ENCODE results near the gene NEGR1. TPM values are rescaled to one million over a fixed set of nuclear protein-coding genes. Genes with fewer than 3 reads are reported as not detected.

Gene NEGR1
- total RNA-seq, 1 donor from 2014 or later: 1.6 TPM

DNA sequence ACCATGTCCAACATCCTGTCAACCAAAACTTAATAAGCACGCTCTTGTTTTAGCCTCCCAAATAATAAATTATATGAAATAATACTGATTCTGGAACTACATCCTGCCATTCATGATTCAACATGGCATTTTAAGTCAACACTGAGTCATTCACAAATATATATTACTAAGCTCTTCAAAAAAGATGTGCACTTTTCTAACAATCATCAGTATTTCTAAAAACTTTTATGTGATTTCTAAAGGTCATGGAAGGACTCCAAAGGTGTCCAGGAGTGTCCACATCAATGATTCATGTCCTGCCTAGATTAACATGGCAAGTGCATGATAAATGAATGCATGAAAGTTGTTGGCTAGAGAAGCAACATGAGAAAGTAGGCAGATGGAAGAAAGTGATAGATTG, 51.6 kb downstream of the NEGR1 start:
- DNase-seq (ENCODE audit: low read depth): peak; percentile 7

DNA sequence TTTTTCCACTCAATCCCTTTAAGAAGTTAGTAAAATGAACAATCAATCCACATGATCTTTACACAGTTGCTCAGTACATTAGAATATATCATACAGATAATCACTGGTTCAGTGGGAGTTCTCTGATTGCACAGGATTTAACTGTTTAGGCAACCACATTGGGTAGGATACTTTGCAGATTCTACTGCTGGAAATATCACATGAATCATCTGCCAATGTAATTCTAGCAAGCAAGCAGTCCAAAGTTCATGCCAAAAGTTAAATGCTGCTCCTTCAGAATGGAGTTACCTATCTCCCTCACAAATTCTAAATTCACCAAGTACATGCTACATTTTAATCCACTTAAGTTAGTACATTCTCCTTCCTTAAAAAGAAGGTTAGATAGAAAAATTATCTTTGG, 52.4 kb downstream of the NEGR1 start:
- peak; percentile 29 for DNase-seq (ENCODE audit: low read depth)

DNA sequence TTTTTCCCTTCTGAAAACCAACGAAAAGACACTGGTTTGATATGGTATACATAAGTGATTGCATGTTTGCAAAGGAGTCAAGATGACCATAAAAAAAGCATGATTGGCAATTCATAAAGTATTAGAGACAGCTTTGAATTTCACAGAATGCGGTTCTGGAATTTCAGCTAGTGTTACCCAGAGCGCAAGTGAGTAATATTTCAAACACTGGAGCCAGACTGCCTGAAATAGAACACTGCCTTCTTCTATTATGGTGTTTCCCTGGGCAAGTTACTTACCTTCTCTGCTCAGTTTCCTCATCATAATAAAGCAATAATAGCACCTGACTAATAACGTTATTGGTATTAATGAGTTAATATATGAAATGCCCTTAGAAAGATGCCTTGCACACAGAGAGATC, 54.7 kb downstream of the NEGR1 start:
- no peak for DNase-seq (ENCODE audit: low read depth)

DNA sequence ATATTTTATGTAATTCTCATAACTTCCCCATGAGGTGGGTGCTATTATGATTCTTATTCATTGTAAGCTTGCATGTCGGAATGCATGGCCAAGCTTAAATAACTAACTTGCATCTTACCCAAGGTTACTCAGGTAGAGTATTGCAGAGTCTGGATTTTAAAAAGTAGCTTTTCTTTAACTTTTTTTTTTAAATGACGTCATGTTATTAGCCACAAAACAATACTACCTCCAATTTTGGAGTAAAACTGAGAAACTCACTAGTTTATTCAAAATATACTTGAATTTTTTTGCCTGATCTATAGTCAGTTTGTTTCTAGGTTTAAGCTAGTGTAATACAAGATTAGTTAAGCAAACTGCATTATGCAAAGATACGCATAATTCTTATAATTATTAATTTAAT, 57.8 kb downstream of the NEGR1 start:
- no peak for DNase-seq (ENCODE audit: low read depth)

DNA sequence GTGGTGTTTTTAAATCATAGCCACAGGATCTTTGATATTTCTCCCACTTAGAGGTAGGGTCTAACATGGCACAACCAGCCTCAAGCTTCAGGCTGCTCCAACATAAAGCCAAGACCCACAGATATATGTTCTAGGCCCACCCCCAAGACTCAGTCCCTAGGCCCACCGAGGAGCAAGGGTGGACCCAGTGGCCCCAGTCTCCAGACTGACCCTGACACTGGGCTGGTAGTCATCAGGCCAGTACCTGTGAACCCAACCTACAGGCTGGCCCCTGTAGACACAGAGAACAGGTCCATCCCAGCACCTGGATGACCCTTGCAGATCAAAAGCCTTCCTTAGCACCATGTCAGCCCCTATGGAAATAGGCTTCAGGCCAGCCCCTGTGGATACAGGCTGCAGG, 60.5 kb downstream of the NEGR1 start:
- DNase-seq (ENCODE audit: low read depth): no peak

DNA sequence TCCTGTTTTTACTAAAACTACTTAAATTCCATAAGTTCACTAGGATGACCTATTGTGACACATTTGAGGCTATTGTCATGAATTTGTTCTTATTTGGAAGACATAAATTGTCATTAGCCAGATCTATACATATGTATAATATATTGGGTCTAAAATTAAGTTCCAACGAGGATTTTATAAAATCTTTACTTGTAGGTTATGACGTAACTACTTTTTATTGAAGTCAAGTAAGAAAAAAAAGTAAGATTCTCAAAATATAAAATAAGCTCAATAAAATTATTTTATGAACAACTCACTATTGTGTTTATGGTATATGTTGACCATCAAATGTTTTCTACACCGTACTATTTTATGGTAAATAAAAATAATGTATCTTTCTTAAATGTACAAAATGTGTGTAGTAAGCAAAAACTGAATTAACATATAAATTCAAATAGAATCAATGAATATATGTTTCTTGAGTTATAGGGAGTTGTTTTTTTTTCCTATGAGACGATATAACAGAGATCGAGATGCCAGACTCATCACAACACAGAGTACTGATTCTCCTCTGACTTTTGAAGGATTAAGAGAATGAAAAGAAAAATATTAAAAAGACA, 64.1 kb downstream of the NEGR1 start:
- no peak for DNase-seq (ENCODE audit: low read depth)

DNA sequence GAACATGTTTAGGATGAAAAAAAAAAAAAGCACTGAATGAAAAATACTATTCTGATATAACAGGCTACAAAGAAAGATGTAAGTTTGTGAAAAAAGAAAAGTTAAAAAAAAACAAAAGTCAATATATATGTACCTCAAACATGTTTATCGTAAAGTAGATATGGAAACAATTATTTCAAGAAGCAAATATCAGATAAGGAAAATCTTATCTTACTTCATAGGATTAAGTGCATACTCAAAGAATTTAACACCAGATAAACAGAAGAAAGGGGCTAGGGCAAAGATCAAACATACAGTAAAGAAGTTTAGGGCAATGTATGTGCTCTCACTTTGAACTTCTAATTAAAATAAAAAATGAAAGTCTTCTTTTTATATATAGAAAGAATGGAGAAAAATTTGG, 75.3 kb downstream of the NEGR1 start:
- no peak for DNase-seq (ENCODE audit: low read depth)

DNA sequence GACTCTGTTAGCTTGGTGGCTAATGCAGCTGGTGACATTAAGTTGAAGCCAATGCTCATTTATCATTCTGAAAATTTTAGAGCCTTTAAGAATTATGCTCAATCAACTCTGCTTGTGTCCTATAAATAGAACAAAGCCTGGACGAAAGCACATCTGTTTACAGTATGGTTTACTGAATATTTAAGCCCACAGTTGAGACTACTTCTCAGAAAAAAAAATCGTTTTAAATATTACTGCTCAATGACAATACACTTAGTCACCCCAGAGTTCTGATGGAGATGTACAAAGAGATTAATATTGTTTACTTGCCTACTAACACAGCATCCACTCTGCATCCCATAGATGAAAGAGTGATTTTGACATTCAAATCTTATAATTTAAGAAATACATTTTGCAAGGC, 79.6 kb downstream of the NEGR1 start:
- DNase-seq (ENCODE audit: low read depth): no peak

DNA sequence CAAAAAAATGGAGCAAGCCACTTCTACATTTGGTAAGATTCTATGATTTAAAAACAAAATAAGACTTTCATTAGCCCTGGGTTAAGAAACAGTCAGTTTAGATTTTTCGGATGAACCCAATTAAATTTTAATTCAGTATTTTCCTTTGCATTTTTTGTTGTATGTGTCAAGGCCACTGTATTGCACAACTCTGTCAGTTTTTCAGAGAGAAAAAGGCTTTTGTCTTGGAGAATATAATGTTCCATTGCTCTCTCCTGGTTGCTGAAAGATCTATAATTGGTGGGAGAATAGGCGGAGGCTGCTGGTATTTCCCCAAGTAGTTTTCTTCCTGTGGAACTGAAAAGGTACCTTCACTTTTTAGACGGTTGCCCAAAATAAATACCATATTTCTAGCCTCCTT, 84.6 kb downstream of the NEGR1 start:
- DNase-seq (ENCODE audit: low read depth): no peak

DNA sequence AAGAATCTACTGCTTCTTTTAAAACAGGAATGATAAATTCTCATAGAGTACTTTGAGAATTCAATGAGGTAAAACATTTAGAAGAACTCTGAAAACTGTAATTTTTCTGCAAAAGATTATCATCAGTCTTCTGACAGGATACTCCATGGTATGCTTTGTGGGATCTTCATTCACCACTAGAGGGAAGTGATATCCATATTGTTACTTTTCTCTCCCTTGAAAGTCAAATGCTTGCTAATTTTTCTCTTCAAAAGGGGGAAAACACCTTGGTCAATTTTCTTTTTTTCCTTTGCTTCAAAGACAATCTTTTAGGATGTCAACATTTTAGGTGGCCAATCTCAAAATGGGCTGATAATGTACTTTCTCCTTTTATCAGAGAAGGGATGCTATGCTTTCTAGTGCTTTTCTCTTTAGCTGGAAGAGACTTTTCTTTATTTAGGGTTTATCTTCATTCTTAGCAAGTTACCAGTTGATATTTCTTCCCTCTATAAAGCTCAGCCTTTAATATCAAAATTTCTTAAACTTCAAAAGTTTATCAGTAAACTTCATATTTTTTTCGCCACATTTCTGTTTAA, 95.5 kb downstream of the NEGR1 start:
- peak; percentile 38 for DNase-seq (ENCODE audit: low read depth)

DNA sequence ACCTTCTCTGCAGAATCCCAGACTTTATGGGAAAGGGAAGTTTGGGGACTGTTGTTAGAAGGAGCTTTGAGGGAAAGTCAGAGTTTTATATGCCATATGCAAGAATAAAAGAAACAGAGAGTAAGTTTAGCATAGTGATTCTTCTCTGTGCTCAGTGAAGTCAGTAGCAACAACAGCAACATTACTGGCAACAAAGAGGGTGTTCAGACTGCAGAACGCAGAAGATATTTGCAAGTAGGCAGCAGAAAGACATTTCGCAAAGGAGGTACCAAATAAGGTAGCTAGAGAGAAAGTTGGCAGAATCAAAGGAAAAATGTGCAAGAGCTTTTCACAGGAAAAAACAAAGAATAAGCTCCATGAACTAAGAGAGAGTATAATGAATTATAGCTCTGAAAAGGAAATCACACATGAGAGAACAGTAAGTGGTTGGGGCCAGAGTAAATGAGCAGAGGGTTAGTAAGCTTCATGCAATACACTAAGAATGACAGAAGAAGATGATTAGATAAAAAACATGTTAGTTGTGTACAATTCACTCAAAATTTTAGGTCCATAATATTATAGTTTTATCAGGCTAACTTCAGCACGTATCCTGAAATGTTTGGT, 98.1 kb downstream of the NEGR1 start:
- peak; percentile 44 for DNase-seq (ENCODE audit: low read depth)

DNA sequence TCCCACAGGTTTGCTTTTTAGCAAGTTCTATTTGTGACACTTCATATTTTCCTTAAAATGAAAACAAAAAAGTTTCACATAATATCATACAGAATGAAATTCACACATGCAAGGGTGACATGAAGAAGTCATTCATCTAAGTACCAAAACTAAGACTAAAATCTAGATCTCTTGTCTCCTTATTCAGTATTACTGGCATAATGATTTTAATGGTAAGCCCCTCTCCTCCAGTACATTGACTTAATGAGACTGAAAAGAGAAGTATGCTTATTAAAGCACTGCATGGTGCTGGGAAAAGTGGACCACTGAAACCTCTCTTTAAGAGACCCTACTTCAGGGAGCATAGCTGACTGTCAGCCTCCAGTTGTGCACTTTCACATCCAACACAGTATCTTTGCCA, 99.5 kb downstream of the NEGR1 start:
- no peak for DNase-seq (ENCODE audit: low read depth)

DNA sequence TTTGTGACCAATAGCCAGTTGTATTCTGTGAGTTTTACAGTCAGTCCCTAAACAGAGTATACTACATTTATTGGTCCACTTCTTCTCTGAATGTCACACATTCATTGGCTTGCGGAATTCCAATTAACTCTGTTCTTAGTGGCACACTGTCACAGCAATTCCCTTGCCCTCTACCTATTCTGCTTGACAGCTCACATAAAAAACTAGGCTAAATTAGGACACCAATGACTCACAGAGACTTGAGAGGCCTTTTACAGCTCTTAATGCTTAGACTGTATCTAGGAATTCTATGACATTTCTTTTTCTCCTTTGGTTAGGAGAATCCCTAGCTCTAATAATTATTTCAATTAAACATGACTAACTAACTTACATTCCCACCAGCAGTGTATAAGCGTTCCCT, 104.1 kb downstream of the NEGR1 start:
- peak; percentile 90 for DNase-seq (ENCODE audit: low read depth)

DNA sequence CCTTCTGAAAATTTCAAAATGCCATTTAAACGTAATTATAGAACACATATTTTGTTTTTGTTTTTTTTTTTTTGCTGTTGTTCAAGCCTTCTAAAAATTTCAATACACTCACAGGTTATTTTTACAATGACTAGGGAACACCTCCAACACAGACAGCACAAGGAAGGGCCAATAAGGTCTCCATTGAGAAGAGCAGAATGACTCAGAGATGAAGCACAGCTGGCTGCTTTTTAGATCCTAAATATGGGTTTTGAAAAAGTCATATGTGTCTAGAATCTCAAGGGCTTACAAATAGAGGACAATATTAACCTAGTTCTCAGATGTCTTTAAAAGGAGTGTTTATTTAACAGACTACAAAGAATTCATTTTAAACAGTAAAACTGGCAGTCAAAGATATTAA, 104.6 kb downstream of the NEGR1 start:
- DNase-seq (ENCODE audit: low read depth): no peak

DNA sequence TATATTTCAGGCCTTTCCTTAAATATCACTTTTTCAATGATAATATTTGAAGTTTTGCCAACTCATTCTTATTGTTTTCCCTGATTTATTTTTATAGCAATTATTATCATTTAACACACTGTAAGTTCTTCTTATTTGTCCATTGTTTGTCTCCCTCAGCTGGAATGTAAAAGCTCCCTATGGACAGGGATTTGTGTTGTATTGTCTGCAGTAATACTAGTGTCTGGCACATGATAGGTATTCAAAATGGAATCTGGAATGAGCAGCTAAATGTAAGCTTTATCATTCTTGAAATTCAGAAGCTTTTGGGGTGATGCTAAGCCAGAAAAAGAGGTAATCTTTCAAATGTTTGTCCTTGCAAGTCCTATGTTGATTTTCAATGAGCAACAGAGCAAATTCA, 112.1 kb downstream of the NEGR1 start:
- no peak for DNase-seq (ENCODE audit: low read depth)

DNA sequence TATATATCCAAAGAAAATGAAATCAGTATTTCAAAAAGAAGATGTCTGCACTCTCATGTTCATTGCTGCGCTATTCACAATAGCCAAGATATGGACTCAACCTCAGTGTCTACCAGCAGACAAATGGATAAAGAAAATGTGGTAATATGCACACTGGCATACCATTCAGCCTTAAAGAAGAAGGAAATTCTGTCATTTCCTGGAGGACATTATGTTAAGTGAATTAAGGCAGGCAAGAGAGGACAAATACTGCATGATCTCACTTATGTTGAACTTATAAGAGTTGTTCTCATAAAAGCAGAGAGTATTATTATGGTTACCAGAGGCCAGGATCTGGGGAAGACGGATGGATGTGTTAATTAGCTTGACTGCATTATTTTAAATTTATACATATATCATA, 115.9 kb downstream of the NEGR1 start:
- no peak for DNase-seq (ENCODE audit: low read depth)

DNA sequence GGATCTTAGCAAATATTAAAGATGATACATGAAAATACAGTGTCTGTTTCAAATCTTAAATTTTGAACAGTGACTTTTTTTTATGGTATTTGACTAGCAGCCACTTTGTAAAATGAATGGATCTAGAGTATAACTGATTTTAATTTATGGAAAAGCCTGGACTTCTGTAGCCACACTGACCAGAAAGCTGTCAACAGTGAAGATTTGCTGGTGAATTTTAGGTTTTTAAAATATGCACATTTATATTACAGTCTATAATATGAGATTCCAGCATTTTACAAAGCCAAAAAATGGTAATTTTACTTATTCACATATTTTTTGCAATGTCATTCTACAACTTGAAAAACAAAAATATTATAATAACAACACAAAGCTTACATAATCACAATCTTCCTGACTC, 131.8 kb downstream of the NEGR1 start:
- DNase-seq (ENCODE audit: low read depth): no peak

DNA sequence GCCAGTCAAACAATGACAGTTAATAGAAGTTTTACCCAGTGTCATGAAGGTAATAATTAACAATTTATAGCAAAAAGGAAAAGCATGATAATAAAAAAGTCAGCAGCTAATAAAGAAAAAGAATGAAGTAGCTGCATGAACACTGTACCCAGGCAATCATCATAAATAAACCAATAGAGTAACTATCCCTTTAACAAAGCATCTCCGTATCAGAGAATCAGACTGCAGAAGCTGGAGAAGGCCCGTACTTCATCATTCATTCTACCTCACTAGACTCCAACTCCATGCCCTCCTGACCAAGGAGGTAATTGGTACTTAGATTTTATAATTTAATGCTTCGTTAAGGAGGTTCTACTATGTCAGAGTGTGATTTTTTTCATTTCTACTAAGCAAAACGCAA, 140.5 kb downstream of the NEGR1 start:
- no peak for DNase-seq (ENCODE audit: low read depth)

DNA sequence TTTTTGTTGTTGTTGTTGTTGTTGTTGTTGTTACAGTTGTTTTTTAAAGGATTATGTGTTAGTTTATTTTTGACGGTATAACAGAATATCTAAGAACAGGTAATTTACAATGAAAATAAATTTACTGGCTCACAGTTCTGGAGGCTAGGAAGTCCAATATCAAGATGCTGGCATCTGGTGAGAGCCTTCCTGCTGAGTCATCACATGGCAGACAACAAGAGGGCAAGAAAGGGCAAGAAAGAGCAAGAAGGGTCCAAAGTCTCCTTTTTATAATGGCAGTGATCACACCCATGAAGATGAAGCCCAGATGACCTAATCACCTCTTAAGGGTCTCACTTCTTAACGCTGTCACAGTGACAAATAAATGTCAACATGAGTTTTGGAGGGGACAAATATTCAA, 142.1 kb downstream of the NEGR1 start:
- peak; percentile 13 for DNase-seq (ENCODE audit: low read depth)

DNA sequence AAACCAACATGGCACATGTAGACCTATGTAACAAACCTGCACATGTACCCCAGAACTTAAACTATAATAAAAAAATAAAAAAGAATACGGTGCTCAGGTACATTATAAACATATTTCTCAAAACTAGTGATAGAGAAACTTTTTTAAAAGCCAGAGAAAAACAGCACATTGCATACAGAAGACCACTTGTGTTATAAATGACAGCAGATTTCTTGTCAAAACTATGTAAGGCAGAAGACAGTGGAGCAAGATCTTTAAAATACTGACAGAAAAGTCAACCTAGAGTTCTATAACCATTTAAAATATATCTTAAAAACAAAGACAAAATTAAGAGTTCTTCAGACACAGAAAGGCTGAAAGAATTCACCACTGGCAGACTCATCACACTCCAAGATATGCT, 144.7 kb downstream of the NEGR1 start:
- peak; percentile 28 for DNase-seq (ENCODE audit: low read depth)

DNA sequence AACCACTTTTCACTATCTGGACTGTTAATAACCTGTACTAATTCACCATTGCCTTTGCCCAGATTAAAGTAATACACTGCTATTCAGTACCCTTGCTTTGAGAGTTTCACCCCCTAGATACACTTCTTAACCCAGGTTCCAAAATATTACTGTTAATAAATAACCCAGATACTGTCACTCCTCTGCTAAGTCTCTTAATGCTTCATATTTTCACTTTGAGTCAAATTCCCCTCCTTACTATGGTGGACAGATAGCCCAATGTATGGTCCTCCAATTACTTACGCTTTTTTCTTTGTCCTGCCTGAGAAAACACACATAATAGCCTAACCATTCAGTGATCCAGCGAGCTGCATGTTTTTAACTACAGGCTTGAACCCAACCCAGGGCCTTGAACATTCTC, 152.5 kb downstream of the NEGR1 start:
- DNase-seq (ENCODE audit: low read depth): no peak

DNA sequence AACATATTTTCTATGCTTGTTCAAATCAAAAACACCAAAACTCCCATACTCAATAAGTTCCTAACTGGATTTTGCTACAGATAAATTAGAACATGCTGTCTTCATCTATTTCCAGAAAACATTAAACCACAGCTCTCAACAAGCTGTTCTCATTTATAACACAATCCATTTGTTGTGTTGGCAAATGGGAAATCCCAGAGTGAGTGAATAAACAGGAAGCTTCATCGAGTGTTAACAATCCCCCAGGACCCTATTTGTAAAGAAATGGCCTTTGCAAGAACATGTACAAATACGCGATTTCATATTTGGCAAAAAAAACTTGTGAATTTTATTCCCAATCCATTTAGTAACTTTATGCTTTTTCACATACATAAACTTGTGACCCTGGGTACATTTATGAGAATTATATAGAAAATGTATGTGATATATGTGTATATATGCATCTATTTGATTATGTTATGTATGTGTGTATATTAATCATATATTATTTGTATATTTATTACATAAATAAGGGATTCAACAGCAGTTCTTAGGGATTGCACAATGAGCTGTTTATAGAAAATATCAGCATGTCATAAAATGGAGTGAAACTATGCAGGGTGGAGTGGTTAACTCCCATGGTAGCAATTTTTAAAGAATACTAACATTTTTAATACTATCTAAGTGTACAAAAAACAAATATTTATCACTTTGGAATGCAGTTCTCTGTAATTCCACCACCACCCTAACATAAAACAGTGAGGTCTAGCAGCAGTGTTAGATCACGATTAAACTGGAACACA, 160.0 kb downstream of the NEGR1 start:
- no peak for DNase-seq (ENCODE audit: low read depth)

DNA sequence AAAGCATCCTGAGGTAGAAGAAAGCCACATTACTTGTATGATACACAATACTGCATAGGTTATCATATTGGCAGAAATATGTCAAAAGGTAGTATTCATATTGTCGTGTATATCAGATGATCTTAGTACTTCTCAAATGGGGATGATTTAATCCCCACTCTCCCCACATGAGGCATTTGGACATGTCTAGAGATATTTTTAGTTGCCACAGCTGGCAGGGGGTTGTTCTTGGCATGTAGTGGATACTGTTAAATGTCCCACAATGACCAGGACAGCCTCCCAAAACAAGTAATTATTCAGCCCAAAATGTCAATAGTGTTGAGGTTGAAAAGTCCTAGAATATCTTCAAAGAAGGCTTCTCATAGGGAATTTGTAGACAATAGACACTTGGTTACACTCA, 162.8 kb downstream of the NEGR1 start:
- DNase-seq (ENCODE audit: low read depth): no peak

All from renal cortical epithelial cell (primary cell).